HPDE6-E6E7 (cell line): Measurements from ENCODE around the gene RGPD5.
"Not testable (repeated sequence)": the region's sequence is repeated elsewhere in the genome, so short reads cannot be mapped to it uniquely, and the experiment has no call there.

Experiments
- DNase-seq: peaks from one replicate; pipeline ENCODE4 v3.0.0; 2011; ENCODE audit warnings: missing footprints; ENCODE audit errors: extremely low spot score

RGPD5 gene

DNA sequence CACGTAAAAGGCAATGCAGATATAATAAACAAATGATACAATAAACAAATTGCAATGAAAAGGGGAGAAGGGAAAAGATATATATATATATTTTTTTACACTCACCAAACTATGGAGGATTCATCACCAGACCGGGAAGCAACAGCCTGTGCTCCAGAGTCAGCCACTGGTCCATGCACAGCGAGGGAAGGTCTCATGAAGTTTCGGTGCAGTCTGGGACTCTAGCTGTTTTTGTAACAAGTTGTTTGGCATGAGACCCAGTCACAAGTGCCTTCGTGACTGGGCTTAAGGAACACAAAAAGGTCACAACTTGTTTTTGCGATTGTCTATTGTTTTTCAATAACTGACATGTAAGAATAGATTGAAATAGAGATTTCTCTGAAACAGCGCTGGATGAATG, 99.6 kb downstream of the RGPD5 start:
- not testable (repeated sequence) for DNase-seq

DNA sequence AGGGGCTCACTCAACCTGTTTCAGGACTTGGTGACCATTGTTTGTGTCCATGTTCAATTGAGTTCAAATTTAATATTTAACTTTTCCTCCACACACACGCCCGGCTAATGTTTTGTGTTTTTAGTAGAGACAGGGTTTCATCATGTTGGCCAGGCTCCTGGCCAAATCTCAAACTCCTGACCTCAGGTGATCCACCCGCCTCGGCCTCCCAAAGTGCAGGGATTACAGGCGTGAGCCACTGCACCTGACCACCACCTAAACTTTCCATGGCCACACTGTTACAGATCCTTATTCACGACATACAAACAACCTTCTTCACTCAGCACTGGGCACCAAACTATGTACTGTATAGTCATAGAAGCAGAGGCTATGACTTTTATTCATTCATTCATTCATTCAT, 100.0 kb downstream of the RGPD5 start:
- not testable (repeated sequence) for DNase-seq

DNA sequence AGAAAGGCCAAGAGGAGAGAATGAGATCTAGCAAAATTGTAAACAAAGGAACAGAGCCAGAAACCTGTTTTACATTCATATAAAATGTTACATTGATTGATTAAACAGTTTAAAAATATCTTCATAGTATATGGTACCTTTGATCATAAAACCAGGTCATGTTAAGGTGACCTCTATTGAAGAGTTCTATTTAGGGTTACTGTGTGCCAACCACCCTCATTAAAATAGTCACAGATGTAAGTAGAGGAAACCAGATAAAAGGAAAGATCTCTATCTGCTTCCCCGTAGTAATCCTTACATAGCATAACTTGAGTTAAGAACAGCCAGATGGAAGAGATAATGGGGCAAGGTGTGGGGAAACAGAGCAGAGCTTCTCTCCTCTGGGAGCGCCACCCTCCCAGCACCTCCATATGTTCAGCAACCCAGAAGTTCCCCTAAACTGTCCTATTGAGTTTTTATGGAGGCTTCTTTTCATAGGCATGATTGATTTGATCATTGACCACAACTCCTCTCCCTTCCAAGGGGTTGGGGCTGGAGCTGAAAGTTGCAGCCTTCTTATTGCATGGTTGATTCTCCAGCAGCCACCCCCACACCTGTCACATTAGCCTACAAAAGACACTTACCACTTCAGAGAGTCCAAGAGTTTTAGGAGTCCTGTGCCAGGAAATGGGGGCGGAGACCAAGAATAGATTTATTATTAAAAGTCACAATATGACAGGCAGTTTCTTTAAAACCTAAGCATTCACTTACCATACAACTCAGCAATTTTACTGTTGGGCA, 101.2 kb downstream of the RGPD5 start:
- not testable (repeated sequence) for DNase-seq

DNA sequence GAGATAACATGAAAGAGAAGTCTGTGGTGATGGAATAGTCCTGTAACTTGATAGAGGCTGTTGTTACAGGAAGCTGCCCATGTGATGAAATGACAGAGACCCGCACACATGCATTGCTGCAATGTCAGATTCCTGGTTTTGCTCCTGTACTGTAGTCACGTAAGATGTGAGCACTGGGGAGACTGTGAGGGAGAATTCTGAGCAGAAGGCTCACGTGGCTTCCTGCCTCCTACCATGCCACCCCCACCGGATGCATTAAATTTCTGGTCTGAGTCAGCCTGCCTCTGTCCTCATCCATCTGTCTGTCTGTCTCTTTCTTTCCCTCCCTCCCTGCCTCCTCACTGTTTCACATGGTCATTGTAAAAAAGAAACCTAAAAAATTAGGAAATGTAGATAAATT, 102.1 kb downstream of the RGPD5 start:
- DNase-seq: not testable (repeated sequence)

DNA sequence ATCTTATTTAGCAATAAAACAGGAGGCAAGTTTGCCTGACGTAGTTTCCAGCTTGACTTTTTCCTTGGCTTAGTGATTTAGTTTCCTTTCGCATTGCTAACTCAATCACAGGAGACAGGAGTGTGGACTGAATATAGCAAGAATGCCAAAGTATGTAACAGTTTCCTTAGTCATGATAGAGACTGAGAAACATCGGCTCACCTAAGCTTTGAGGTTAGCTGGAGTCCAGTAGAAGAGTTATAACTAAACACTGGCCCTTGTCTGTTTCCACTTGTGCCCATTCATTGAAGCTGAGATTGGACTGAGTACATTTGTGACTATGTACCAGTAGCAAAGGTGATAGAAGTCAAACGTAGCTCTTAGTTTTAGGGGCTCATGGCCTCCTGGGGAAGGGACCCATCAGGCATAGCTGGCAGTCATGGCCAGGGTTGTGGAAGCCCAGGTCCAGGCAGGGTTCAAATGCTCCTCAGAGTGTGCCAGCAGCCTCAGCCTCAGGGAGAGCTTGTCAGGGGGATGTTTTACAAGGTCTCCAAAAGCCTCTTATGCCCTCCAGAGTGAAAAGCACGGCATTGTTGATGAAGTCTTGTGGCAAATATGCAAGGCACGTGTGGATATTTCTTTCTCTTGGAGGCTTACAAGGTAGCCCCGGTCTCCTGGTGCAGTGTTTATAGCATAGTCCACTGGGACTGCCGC, 103.8 kb downstream of the RGPD5 start:
- not testable (repeated sequence) for DNase-seq

DNA sequence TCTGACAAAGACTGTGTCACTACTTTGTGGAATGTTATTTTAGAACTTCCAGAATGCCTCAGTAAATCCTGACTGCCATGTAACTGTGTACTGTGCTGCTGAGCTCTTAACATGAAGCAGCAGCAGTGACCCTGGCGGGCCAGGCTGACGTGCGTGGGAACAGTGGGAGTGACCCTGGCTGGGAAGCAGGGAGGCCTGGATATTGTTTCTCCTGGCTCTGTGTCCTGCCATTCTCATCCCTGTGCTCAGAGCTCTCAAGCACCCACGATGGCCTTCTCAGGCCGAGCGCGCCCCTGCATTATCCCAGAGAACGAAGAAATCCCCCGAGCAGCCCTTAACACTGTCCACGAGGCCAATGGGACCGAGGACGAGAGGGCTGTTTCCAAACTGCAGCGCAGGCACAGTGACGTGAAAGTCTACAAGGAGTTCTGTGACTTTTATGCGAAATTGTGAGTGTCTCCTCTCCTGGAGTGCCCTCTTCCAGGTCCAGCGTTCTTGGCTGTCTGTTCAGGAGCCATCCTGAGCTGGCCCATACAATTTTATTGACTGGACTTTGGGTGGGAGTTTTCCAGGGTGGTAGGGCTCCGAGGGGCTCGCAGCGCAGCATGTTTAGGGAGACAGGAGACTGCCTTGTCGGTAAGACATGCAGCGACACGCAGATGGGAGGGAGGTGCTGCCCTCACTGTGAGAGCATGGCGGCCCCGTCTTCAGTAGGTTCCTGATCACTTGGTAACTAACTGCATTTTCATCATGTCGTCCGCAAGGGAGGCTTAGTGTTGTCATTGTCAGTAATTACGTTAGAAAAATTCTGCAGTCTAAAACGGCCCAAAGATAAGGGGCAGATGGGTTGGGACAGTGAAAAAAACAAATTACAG, 104.6 kb downstream of the RGPD5 start, which contains the start of gene LIMS3:
Gene LIMS3 (plus strand): TSS at position 227 of the 875 bp plus-strand sequence. CDS start 41 bp downstream, at position 268.
- not testable (repeated sequence) for DNase-seq

DNA sequence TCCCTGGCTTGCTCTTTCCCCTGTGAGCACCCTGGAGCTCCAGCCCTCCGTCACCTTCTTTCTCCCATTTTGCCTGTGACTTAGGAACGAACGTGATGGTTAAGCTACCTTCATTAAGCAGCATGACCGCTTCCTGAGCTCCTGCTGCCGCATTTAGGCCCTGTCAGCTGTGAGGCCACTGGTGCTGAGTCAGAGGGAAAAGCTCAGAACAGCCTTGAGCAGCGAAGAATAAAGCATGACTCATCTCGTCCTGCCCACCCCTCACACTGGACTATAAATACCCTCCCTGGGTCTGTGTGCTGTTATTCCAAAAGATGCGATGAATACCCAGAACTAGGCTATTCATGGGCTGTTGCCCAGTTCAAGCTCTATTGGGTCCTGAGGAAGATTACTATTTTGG, 111.7 kb downstream of the RGPD5 start:
- not testable (repeated sequence) for DNase-seq
